ENCODE data around the gene WDR75.

DNA sequence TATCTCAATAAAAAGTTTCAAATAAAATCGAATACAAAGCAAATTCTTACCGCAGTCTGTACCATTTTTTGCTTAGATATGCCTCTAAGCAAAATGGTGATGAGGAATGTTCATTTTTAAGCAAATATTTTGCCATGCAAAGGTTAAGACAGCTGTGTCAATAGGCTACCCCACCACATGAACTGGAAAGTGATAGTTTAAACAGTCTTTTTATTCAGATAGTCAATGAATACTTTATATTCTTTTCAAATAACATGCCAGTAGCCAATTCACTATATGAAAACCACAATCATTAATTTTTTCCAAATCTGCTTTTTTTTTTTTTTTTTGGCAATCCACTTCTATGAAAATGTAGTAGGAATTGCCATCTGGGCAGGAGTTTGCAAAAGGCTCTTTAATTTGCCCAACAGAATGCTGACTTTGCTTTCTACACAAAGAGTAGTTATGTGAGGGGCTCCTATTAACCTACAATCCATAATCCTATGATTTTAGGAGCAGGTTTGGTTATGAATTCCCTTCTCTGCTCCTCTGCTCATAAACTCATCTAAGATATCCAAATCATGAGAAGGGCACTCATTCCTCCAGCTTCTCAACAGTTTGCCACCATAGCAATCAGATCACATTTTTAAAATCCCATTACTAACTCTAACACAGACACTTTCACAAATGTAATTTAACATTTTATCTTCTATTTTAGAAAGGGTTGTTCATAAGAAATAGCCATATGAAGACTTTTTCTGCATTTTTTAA, 70.1 kb downstream of the WDR75 start:
- TF ChIP-seq ZNF384 (IDR thresholded peaks at IDR 0.05) (no peak), CTBP1 (IDR thresholded peaks at IDR 0.05; ENCODE audit: borderline replicate concordance) (no peak), SUZ12 (IDR thresholded peaks at IDR 0.05) (no peak), ARNT (IDR thresholded peaks at IDR 0.05) (no peak), TARDBP (IDR thresholded peaks at IDR 0.05) (no peak), NFRKB (IDR thresholded peaks at IDR 0.05) (no peak), FOXK2 (IDR thresholded peaks at IDR 0.05) (no peak), SP1 (IDR thresholded peaks at IDR 0.05) (no peak), FOXA1 (IDR thresholded peaks at IDR 0.05) (no peak)

Measured in HEK293T (cell line).